Measurements from ENCODE around the gene CRISP2. TPM values are rescaled to one million over a fixed set of nuclear protein-coding genes. Genes with fewer than 3 reads are reported as not detected.
"Not testable (repeated sequence)": the region's sequence is repeated elsewhere in the genome, so short reads cannot be mapped to it uniquely, and the experiment has no call there.

Gene CRISP2
- total RNA-seq, 4 donors from 2014 or later, result not detected

DNA sequence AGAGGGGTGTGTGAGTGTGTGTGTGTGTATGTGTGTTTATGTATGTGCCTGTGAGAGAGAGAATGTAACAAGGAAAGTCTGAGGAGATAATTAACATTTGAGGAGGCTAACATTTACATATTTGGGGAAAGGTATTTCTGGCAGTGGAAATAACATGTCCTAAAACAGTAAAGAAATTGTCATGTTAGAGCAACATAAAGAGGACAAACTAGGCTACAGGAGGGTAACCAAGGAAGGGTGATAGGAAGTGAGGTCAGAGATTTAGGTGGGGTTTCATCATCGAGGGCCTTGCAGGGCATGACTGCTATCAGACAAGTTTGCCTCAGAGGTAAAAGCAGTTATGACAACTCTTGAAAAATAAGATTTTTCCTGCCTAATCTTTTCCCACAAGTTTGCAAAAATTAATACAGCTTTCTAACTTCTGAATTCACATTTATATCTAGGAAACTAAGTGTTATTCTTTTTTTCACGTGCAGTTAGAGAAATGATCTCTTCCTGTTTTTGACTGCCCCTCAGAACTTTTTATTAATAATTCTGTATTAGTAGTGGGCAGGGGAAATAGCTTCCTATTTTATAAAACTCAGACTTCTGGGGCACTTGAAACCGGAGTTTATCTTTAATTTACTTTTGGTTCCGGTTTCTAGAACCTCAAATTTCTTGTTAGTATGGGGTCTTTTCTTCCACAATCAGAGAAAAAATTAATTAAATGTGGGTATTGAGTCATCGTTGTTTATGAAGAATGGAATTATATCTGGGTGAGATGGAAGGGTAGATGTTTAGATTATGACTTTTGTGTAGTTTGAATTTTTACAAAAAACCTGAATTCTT, 46.2 kb downstream of the CRISP2 start:
- Histone ChIP-seq H3K4me1 (no peaks in the 10 kb centered on the region), H3K9me3 (peaks cover 0 to 5% (median 0%) of the 10 kb centered on the region in 4 donors), H3K27ac (no peak overlapping the region), H3K4me3 (no peak overlapping the region), H3K27me3 (no peaks in the 10 kb centered on the region), H3K36me3 (no peaks in the 10 kb centered on the region)
- no peak for TF ChIP-seq POLR2A (IDR thresholded peaks at IDR 0.05)
- TF ChIP-seq, protein P1, sequence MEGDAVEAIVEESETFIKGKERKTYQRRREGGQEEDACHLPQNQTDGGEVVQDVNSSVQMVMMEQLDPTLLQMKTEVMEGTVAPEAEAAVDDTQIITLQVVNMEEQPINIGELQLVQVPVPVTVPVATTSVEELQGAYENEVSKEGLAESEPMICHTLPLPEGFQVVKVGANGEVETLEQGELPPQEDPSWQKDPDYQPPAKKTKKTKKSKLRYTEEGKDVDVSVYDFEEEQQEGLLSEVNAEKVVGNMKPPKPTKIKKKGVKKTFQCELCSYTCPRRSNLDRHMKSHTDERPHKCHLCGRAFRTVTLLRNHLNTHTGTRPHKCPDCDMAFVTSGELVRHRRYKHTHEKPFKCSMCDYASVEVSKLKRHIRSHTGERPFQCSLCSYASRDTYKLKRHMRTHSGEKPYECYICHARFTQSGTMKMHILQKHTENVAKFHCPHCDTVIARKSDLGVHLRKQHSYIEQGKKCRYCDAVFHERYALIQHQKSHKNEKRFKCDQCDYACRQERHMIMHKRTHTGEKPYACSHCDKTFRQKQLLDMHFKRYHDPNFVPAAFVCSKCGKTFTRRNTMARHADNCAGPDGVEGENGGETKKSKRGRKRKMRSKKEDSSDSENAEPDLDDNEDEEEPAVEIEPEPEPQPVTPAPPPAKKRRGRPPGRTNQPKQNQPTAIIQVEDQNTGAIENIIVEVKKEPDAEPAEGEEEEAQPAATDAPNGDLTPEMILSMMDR (IDR thresholded peaks at IDR 0.05), result no peak
- no peak for DNase-seq

DNA sequence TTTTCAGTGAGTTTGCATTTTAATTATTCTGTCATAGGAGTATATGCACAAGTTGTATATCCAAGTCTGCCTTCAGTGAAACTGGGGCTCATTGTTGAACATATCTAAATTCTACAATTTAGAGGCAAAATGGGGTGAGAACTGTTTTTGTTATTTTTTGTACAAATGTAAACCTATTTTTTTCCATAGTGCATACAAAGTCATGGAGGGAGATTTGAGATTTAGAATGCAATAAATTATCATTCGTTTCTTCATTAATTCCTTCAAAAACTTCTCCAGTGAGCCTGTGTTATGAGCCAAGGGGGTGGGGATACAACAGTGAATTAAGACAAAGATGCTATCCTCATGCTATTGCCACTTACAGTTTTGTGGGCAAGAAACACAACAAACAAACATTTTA, 46.9 kb downstream of the CRISP2 start:
- Histone ChIP-seq H3K4me3 (no peak overlapping the region), H3K36me3 (no peaks in the 10 kb centered on the region), H3K4me1 (no peaks in the 10 kb centered on the region), H3K27me3 (no peaks in the 10 kb centered on the region), H3K27ac (no peak overlapping the region), H3K9me3 (no peaks in the 10 kb centered on the region)
- DNase-seq, result no peak
- TF ChIP-seq POLR2A (IDR thresholded peaks at IDR 0.05), result no peak
- TF ChIP-seq, protein P1 (IDR thresholded peaks at IDR 0.05), result no peak

DNA sequence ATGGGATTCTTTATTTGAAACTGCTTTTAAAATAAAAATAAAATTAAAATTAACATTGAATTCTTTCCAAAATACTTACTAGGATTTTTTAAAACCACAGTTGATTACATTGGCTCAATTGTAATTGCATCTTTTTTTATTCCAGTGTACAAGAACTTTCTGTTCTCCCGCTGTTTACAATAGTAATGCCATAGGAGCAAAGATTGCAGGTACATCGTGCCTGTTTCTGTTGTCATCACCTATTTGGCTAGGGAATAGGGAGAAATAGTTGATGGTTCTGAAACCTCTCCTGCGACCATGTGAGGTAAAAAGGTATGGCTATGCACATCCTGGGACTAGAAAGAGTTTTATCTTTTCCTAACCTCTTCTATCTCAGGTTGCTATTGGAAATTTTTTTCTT, 48.5 kb downstream of the CRISP2 start:
- no peak overlapping the region for H3K4me3 ChIP-seq
- no peaks in the 10 kb centered on the region for H3K27me3 ChIP-seq
- H3K36me3 ChIP-seq, result no peaks in the 10 kb centered on the region
- H3K27ac ChIP-seq, result no peak overlapping the region
- no peak for DNase-seq
- H3K9me3 ChIP-seq, result no peaks in the 10 kb centered on the region
- no peaks in the 10 kb centered on the region for H3K4me1 ChIP-seq
- TF ChIP-seq, protein P1 (IDR thresholded peaks at IDR 0.05), result no peak
- TF ChIP-seq POLR2A (IDR thresholded peaks at IDR 0.05), result no peak

DNA sequence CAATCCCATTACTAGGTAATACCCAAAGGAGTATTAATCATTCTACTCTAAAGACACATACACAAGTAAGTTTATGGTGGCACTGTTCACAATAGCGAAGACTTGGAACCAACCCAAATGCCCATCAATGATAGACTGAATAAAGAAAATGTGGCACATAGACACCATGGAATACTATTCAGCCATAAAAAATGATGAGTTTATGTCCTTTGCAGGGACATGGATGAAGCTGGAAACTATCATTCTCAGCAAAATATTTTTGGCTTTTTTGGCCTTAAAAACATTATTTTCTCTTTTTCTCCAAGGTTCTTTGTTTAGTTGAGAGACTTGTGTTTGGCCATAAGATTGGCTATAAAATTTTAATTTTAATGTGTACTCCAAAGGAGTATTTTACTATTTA, 49.3 kb downstream of the CRISP2 start:
- H3K4me1 ChIP-seq, H3K36me3 ChIP-seq, H3K27ac ChIP-seq, DNase-seq, H3K27me3 ChIP-seq, H3K9me3 ChIP-seq, H3K4me3 ChIP-seq: not testable (repeated sequence)

DNA sequence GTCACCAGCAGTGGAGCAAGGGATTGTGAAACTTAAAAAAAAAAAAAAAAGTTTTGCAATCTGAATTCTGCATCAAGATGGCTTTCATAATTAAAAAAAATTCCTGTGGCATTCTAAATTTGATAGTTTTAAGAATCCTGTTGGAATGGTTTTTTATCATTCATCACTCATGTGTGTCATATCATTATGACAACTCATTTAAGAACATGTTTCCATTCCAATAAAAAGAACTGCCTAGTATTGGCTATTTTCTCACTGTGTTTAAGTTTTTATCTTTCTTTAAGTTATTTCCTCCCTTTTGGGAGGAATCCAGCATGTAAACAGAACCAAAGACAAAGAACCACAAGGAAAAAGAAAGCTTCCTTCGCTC, 50.5 kb downstream of the CRISP2 start:
- no peak for TF ChIP-seq POLR2A (IDR thresholded peaks at IDR 0.05)
- TF ChIP-seq, protein P1 (IDR thresholded peaks at IDR 0.05), result no peak
- Histone ChIP-seq H3K36me3 (no peaks in the 10 kb centered on the region), H3K4me1 (no peaks in the 10 kb centered on the region), H3K27ac (no peak overlapping the region), H3K4me3 (no peak overlapping the region), H3K9me3 (no peaks in the 10 kb centered on the region), H3K27me3 (no peaks in the 10 kb centered on the region)
- DNase-seq, result no peak

DNA sequence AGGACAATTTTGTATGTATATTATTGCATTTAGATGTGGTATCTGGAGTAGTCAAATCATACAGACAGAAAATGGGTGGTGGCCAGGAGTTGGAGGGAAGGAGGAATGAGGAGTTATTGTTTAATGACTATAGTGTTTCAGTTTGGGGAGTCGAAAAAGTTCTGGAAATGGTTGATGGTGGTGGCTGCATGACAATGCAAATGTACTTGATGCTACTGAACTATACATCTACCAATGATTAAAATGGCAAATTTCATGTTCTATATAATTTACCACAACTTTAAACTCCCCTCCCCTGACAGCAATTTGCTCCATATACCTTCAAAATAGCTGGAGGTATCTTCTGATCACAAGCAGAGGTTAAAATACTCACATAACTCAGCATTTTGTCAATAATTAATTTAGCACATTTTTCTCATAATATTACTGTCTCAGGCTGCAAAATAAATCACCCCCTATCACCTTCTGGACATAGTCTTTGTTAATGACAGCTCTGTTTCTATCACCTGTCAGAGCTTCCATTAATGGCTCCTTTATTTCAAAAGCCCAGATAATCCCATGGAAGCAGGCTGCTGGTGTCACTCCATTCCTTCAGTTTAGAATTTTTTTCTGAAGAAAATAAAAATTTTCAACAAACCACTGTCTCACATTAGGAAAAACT, 51.0 kb downstream of the CRISP2 start:
- no peak for DNase-seq
- Histone ChIP-seq H3K27ac (no peak overlapping the region), H3K4me1 (no peaks in the 10 kb centered on the region), H3K9me3 (no peaks in the 10 kb centered on the region), H3K27me3 (no peaks in the 10 kb centered on the region), H3K36me3 (no peaks in the 10 kb centered on the region), H3K4me3 (no peak overlapping the region)
- no peak for TF ChIP-seq POLR2A (IDR thresholded peaks at IDR 0.05)
- TF ChIP-seq, protein P1 (IDR thresholded peaks at IDR 0.05), result no peak

All from Peyer's patch (tissue), 4 donors.